GM12874 (cell line): Measurements from ENCODE around the gene GPR61.

Source experiments
- TF ChIP-seq, protein P1 (sequence below): IDR thresholded peaks from 2 replicates; pipeline ENCODE4 v1.5.1; 2011; ENCODE audit warnings: low read depth, mild to moderate bottlenecking, control low read depth, low read length, moderate library complexity; ENCODE audit not compliant: insufficient read depth

GPR61 gene

DNA sequence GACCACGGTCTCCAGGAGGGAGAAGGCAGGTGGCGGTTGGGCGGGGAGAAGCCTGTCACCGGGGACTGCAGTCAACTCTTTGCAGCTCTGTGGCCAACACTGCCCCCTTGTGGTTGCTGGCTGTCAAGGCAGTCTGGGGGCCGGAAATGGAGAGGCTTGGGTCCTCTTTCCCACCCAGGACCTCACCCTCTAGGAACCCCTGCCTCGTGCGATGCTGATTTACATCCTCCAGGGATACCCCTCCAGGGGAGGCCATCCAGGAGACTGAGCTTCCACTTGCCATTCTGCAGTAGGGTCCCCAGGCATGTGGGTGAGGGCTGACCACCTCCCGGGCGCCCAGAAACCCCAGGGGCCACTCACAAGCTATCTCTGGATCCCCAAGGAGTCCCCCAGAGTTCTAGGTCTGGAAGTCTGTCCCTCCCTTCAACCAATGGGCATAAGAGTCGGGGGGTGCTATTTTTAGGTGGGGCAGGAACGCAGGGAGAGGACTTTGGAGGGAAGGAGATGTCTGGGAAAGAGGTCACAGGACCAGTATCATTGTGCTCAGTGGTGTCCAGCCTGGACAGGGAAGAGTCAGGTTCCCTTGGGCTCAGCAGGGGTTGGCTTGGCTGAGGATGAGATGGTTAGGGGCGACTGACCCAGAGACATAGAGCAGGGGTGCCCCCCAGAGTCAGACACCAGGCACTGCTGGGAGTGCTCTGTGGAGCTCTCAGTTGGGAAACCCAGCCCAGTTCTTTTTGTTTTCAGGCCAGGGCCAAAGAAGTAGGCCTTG, 7.1 kb upstream of the GPR61 start:
- TF ChIP-seq, protein P1, sequence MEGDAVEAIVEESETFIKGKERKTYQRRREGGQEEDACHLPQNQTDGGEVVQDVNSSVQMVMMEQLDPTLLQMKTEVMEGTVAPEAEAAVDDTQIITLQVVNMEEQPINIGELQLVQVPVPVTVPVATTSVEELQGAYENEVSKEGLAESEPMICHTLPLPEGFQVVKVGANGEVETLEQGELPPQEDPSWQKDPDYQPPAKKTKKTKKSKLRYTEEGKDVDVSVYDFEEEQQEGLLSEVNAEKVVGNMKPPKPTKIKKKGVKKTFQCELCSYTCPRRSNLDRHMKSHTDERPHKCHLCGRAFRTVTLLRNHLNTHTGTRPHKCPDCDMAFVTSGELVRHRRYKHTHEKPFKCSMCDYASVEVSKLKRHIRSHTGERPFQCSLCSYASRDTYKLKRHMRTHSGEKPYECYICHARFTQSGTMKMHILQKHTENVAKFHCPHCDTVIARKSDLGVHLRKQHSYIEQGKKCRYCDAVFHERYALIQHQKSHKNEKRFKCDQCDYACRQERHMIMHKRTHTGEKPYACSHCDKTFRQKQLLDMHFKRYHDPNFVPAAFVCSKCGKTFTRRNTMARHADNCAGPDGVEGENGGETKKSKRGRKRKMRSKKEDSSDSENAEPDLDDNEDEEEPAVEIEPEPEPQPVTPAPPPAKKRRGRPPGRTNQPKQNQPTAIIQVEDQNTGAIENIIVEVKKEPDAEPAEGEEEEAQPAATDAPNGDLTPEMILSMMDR, result peak; percentile 97

DNA sequence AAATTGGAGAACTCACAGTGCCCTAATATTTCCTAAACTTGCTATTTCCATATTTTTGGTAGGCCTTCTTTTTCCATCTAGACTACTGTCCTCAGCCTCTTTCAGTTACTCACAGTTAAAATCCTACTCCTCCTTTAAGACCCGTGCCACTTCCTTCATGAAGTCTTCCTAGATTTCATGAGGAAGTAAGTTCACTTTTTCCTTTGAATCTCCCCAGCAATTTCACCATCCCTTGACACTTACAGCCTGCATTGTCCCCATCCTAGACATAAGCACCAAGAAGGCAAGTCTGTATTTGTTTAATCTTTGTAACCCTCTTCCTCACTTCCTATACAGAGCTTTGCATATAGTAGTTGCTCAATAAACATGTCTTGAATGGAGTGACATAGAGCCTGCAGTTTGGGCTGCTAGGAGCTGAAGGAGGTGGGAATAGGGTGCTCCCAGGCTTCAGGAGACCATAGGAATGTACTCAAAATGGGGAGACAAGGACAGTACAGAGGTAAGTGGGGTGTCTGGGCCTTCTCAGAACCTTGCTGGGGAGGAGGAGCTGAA, 5.3 kb upstream of the GPR61 start:
- TF ChIP-seq, protein P1, result no peak

DNA sequence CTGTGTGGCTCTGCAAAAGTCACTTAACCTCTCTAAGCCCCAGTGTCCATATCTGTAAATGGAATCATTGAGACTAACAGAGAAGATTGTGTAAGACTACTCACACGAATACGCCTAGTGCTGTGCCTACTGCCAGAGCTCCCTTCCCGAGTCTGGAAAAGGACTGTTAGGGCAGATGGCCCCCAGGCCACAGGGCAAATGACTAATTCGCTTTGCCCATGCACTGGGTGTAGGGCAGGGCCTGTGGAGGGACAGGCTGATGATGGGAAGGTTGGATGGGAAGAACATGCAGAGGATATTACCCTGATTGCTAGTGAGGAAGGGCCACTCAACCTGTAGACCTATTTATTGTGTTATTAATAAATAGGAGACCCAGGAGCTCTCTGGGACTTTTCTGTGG, 4.2 kb upstream of the GPR61 start:
- TF ChIP-seq, protein P1, result no peak

DNA sequence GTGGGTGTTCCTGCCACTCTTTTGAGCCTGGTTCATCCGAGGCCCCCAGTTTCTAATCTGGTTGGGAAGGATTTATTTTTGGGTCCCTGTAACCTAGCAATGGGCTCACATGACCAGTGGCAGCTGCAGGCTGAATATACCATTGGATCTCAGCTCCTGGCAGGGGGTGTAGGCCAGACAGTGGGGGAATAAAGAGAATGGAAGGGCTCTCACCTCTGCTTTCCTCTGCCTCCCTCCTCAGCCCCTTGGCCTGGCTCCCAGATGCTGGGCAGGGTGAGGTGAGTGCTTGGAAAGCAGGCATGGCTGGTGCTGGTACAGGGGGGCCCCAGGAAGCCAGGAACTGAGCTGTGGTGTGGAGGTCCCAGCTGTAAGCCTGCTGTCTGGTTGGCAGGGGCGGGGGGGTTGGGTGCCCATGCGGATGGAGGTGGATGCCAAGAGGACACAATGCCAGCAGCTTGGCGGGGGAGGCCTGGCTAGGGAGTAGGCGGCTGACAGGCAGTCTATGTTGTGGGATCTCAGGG, 3.6 kb upstream of the GPR61 start:
- TF ChIP-seq, protein P1, result no peak

DNA sequence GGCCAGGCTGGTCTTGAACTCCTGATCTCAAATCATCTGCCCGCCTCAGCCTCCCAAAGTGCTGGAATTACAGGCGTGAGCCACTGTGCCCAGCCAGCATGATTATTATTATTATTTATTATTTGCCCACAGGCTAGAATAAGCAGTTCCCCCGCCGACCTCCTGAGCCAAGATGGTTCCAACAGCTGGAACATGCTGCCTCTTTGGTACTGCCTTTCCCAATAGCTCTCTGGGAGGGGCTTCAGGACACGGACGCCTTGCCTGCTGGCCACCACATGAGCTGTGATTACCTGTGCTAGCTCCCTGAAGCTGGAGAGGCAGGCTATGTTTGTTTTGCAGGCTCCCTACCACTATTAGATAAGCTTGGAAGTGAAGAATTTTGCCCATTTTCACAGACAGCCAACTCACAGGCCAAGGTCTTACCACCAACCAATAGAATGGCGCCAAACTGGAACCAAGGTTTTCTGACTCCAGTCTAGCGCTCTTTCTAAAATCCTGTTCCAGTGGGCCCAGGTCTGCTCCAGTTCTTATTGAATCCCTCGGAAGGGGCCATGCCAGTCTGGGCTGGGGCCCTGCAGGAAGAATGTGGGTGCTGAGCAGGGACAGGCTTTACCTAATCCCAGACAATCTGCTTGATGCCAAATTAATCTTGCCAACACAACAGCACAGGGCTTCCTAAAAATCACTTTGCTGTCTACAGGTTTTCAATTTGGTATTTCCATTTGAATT, 2.1 kb upstream of the GPR61 start:
- TF ChIP-seq, protein P1, result no peak

DNA sequence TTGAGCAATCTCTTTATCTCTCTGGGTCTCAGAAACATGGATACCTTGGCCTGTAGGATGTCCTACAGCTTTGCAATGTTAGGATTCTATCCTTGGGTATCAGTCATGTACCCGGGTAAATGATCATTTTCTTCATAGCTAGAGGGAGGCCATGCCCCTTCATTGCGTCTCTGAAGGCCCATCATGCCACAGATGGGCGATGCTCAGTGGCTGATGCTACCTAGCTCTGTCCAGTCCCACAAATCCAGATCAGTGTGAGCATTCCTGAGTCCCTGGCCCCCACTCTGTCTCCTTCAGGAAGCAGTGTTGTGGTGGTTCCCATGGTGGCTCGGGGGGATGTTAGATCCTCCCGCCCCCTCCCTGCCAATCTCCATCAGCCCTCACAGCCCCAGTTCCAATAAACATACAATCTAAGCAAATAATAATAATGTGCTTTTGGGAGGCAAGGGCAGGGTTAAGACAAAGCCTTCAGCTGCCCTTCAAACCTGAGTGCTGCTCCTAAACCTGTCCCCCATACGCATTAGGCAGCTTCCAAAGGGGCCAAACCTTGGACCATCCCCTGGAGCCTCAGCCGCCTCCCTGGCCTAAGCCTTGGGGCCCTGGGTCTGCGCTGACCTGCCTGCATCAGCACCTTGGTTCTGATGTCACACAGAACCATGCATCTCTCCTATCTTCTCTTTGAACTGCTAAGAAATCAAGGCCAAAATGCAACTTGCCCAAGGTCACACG, 681 bp upstream of the GPR61 start:
- TF ChIP-seq, protein P1, result no peak

DNA sequence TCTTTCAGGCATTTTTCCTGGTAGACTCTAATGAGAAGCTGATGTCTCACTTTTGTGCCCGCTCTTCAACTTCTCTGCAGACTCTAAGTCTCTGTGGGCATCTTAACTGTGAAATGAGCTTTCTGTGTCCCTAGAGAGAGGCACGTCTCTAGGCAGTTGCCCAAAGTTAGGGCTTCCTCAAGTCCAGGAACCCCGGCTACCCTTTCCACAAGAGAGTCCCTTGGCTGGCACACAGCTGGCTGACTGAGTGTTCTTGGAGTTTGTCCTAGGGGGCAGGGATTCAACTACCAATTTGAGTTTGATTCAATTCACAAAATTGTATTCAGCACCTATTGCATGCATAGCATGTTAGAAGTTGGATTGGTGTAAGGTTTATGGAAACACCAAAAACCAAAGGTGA, 1.4 kb downstream of the GPR61 start:
- TF ChIP-seq, protein P1, result no peak
